ENCODE measurements around the gene EPS15.

Gene EPS15

DNA sequence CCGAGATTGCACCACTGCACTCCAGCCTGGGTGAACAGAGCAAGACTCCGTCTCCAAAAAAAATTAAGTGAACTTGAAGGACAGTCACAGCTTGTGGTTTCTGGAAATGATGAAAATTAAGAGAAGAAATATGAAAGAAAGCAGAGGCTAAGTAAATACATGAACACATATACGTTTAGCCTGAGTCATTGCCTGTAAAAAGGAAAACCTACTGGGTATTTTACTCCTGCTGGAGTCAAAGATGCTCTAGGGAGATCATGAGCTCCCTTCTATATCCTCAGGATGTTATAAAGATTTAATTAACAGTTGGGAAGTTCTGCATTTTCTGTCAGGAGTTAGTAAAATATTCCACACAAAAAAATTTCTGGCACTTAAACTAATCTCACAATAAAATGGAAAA is 145.2 kb downstream of the EPS15 start:
- no peak for DNase-seq (ENCODE audit: low spot score)

DNA sequence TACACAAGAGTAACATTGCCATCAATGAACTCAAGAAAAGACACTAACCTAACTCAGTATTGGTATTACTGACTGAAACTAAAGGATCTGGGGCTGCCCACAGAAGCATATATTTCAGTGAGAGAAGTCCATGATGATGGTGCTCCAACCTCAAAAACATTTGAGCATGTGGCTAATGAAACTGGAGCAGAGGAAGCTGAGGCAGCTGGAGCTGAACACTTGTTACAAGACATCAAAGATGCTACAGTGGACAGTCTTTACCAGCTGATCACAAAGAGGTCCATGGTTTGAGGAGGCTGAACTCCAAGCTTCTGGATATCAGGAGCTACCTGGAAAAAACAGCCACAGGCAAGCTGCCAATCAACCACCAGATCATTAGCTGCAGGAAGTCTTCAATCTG is 146.5 kb downstream of the EPS15 start:
- DNase-seq (ENCODE audit: low spot score), result no peak

DNA sequence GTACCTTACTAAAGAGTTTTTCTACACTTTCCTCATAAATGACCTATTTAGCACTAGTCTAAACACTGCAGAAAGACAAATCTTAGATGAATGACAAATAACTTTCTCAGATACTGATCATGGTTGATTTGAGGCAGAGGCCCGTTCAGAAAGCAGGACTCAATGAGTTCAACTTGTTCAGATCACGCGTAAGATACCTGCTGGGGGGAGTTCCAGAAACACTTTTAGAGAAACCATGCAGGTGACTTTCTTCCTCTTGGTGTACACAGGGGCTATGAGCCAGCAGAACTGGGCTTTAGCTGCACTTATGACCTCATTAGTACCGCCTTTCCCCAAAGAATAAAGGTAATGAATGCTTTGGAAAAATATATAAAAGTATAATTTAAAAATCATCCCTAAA is 149.9 kb downstream of the EPS15 start:
- DNase-seq (ENCODE audit: low spot score), result no peak

DNA sequence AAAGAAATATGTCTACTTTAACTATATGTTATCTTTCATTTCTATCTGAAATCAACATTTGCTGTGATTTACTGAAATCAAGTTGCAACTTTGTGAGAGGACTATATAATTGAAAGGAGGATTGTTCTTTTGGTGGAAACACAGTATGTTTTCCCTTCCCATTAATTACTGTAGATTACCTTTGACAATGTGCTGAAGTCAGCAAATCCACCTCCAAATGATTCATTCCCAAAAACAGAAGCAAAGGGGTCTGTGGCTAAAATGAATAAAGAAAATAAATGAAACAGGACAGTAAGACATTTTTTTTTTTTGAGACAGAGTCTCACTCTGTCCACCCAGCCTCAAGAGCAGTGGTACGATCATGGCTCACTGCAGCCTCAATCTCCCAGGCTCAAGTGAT is 153.3 kb downstream of the EPS15 start:
- no peak for DNase-seq (ENCODE audit: low spot score)

DNA sequence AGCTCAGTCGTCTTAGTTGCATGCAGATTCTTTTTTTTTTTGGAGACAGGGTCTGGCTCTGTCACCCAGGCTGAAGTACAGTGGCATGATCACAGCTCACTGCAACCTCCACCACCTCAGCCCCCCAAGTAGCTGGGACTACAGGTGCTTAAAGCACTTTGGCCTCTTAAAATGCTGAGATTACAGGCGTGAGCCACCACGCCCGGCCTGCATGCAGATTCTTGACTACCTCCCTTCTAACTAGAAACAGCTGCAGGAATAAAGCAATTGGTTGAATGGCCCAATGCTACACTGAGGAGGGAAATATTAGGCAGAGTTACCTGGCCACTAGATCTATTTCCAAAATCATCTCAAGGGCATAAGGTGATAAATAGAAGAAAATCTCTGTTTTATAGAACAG is 159.2 kb downstream of the EPS15 start:
- no peak for DNase-seq (ENCODE audit: low spot score)

DNA sequence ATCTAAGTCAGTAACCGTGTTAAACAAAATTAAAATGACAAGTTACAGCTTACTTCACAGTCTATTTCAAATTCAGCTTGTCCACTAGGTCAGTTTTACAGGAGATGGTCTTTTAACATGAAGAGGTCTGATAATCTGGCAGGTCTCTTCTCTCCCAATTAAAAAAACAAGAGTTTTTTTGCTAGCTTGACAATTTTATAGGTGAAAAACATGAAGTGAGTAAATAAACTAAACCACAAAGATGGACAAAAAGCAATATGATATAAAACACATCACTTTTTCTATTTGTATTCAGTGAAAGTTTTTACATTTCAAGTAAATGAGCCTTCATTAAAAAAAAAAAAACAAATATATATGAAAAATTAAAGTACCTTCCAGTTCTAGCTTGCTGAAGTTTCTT is 163.7 kb downstream of the EPS15 start:
- DNase-seq (ENCODE audit: low spot score), result no peak

DNA sequence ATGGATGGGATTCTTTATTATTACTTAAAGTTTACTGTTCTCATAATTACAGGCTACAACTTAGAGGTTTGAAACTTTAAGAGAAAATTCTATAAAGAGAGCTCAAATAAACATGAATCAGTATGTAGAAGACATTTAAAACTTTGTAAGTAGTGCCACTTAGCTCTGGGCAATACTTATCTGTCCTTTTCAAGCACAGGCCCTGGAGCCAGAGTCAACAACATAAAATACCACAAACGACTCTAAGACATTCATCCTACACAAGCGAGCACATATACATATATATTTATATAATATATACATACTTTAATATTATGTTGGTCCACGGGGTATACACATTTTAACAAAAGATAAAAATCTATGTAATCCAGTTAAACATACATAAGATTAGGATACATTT is 164.7 kb downstream of the EPS15 start:
- DNase-seq (ENCODE audit: low spot score), result no peak

DNA sequence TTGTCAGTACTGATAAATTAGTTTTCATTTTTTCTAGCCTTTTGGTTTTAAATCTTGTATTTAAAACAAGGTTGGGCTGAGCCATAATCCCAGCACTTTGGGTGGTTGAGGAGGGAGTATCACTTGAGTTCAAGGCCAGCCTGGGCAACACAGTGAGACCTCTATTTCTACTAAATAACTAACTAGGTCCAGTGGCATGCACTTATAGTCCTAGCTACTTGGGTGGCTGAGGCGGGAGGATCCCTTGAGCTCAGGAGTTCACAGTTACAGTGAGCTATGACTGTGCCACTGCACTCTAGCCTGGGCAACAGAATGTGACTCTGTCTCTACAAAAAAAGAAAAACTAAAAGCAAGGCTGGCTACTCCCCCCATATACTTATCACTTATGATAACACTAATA is 167.2 kb downstream of the EPS15 start:
- no peak for DNase-seq (ENCODE audit: low spot score)

DNA sequence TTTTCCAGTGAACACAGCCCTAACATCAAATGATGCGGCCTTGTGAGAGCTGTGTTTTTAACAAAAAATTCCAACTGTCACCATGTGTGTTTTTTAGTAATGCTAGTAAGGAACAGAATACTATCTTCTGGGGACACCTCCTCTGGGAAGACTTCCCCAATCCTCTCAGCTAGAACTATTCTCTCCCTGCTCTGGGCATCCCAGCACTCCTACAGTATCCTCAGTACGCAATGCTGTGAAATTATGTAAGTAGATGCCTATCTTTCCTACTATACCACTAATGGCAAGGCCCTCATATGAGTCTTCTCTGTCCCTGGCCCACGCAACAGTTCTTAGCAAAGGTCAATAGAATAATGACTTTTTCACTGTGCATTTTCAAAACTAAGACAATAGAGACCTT is 169.2 kb downstream of the EPS15 start:
- DNase-seq (ENCODE audit: low spot score), result no peak

DNA sequence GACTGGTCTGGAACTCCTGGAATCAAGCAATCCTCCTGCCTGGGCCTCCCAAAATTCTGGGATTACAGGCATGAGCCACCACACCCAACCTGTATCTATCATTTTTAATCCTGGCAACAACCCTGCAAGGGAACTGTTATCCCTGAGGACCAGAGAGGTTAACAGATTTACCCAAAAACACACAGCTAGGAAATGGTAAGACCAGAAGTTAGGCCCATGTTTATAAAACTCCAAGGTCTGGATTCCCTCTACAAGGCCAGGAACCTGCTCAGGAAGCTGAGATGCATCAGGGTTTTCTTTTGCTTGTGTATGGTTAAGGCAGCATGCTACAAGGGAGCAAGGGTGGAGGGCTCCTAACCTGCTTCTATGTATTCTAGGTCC is 170.9 kb downstream of the EPS15 start:
- DNase-seq (ENCODE audit: low spot score), result no peak

DNA sequence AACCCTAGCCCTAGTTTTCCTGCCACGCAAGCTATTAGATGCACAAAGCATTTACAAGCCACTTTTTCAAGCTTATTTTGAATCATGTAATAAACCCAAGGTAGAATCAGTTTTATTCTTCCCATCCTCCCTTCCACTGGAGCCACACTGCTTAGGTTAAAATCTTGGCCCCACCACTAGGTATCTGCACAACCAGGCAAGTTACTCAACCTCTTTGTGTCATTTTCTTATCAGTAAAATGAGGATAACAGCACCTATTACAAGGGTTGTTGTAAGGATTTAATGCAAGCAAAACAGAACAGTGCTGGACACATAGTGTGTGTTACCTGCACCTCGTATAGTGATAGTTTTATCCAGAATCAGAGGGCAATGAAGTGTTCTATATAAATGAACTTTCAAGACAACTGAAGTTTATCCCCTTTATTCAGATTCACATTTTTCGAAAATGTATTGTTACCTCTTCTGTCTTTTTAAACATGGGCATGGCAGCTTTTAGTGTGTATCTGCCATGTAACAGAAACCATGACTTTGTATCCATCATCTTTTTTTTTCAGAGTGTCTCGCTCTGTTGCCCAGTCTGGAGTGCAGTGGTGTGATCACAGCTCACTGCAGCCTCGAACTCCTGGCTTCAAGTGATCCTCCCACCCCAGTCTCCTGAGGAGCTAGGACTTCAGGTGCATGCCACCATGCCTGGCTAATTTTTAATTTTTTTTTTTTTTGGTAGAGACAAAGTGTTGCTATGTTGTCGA is 171.5 kb downstream of the EPS15 start:
- DNase-seq (ENCODE audit: low spot score), result no peak

DNA sequence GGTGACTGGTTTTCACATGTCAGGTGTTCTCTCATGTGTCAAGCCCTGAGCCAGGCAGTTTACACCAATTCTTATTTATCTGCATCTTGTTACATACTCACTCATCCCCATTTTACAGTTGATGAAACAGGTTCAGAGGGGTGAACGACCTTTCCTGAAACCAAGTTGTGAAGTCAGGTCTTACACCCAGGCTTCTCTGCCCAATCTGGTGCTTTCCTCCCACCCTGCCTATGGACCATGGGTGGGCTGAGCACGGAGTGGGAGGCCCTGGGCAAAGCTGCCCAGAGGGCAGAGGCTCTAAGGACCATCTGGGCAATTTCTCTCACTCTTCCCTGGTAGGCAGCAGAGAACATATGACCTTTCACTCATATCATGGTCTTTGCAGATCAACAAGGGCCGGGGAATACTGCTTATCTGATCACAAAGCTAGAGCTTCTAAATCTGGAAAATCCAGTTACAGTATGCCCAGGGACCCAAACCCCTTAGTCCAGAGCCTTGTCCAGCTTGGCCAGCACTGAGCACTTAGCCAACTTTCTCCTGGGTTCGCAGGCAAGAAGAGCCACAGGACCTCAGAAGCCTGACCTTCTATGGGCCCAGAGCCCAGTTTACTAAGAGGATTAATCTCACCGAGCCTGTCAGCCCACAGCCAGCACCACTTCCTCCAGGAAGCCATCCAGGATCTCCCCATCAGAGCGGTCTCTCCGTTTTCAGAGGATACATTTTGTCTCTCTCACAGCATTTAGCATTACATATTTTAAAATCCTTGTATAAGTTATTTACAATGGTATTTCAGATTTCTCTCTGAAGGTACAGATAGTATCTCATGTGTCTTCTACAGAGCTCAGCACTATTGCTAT is 172.8 kb downstream of the EPS15 start:
- DNase-seq (ENCODE audit: low spot score), result no peak

DNA sequence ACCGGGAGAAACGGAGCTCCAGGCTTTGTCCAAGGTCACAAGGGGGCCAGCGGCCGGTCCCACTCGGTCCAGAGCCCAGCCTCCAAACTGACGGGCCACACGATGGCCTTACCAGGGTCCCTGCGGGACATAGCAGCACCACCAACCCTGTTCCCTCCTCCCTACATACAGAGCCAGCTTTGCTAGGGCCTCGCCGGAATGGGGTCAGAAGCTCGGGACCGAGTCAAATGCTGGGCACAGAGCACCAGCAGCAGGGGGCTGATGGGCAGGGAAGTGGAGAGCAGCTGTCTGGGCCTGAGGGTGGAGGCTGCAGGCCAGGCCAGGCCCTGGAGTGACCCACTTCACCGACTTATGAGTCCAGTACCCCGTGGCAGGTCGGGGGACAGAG is 173.8 kb downstream of the EPS15 start:
- DNase-seq (ENCODE audit: low spot score), result no peak

DNA sequence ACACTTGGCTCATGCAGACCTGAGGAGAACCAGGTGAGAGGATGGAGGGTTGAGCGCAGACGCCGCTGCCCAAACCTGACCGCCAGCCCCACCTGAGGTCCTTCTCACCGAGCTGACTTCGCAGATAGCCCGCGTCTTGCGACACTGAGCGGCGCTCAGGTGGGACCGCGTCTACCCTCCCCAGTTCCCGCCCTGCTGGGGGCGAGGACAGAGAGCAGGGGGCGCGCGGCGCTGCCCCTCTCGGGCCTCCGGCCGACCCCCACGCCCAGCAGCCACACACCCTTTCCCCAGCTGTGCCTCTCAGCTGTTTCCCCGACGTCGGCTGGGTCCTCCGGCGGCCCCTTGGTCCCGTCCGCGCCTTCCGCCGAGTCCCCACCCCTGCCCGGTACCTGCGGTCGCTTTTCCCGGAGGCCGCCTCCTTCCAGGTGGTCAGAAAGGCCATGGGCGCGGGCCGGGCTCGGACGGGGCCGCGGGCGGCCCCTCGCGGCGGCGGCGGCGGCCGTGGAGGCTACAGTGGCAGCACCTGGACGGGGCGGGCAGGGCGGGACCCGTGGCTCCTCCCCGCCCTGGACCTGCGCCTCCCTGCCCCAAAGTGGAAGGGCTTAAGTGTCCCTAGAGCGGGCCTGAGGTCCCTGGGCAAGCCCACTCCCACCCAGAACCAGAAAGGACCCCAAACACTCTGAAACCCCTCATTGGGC is 174.3 kb downstream of the EPS15 start:
- DNase-seq (ENCODE audit: low spot score), result no peak

DNA sequence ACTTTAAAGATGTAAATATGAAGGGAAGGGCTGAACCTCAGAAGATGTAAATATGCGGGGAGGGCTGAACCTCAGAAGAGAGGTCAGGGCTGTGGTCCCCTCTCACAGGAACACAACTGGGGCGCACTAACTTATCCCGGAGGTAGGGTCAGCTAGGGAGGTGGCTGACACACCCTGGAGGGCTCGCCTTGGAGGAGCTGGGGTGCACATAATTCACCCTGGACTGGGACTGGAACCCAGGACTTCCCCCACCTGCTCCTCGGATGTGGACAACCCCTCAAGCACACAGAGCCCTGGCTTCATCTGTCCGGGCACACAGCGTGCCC is 174.8 kb downstream of the EPS15 start:
- no peak for DNase-seq (ENCODE audit: low spot score)

DNA sequence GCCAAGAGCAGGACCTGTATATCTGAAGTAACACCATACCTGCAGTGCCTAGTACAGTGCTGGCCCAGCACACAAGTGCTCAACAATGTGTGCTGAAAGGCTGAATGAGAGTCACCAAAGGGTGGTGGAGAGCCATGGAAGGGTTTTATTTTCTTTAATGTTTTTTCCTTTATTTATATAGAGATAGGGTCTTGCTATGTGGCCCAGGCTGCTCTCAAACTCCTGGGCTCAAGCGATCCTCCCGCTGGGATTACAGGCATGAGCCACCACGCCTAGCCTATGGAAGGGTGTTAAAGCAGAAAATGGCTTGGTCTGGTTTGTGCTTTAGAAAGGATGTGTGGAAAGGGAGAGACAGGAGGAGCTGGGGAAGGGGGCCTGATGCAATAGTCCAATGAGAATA is 175.4 kb downstream of the EPS15 start:
- no peak for DNase-seq (ENCODE audit: low spot score)

DNA sequence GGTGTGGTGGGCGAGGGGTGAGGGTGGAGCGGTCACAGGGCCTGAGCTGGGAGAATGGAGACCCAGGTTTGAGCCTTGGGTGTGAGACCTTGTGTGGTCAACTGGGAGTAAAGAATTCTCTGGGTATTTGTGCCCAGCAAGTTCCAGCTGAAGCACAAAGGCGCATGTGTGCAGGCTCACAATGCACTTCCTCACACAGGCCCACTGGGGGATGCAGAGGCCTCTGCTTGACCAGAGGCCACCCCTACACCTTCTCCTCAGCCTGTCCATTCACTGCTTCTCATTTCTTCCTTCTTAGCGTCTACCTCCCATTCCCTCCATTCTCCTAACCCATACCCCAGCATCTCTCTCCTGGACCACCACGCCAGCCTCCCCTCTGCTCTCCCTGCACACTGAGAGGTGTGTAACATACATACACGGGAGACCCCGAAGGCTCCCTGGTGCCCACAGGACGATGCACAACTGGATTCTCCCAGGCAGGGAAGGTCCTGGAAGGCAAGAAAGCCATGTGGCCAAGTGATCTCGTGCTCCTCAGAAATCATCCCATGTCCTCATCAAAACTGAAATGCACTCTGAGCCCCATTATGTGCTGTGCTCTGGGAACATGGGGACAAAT is 176.4 kb downstream of the EPS15 start:
- no peak for DNase-seq (ENCODE audit: low spot score)

DNA sequence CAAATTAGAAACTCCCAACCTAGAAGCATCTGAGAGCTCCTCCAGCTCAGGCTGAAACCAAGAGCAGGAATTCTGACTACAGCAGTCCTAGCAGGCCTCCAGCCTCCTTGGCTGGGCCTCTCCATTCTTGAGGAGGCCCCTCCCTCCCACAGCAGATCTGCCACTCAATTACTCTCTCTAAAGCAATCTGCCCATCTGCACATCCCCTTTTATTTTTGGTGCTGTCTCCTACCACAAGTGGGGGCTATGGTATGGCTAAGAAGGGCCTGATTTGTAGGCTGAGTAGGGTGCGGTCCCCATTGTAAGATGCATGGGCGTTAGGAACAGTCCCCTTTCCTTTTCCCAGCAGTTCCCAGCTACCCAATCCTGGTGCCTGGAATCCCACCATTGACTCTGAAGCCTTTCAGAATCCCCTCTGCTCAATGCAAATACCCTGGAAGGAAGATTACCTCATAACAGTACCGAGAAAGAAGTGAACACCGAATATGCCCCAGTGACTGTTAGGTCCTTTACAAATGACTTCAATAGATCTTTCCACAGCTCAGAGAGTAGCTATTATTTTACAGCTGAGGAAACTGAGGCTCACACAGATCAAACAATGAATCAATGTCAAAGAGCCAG is 177.1 kb downstream of the EPS15 start:
- DNase-seq (ENCODE audit: low spot score), result no peak

DNA sequence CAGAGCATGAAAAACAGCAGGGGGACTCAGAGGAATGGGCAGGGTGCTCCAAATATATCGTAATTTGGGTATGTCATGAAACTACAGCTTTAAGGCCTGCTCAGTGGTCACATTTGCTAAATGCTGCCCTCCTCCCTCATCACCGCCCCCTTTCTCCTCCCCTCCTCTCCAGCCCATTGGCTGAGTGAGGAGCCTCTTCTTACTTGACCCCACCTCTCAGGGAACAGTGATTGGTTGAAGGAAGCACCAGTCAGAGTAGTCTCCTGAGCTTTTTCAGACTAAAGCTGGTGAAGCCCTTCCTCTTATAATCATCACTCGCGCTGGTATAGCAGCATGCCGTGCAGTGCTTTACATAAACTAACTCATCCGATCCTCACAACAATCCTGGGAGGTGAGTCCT is 178.7 kb downstream of the EPS15 start:
- DNase-seq (ENCODE audit: low spot score), result no peak

DNA sequence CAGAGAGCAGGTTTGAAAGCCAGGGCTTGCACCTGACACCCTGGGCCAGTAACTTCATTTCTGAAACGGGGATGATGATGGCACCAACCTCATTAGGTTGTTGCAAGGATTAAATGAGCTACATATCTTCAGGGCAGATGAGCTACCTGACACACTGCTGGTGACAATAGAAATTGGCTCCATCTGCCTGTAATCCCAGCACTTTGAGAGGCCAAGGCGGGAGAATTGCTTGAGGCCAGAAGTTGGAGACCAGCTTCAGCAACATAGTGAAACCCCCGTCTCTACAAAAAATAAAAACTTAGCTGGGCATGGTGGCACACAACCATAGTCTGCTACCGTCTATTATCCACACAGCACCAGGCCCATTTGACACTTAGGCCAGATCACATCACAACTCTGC is 182.4 kb downstream of the EPS15 start:
- no peak for DNase-seq (ENCODE audit: low spot score)

DNA sequence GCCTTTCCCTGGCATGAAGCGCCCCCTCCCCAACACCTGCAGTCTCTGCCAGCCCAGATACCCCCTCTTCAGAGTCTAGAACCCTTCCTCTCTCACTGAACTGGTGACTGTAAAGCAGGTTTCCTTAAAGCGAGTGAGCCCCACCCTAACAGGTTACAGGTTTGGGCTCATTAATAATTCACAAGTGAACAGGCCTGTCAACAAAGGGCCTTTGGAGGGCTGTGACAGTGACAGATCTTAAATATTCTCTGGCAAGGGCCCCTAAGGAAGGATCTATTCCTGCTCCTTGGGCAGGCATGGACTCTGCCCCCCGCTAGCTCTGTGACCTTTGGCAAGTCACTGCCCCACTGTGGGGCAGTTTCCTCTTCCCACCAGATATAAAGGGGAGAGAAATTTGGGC is 183.1 kb downstream of the EPS15 start:
- DNase-seq (ENCODE audit: low spot score), result no peak
